ENCODE measurements around the gene KCNK18. TPM values are rescaled to one million over a fixed set of nuclear protein-coding genes. Genes with fewer than 3 reads are reported as not detected.

KCNK18 gene
- total RNA-seq, 1 donor from 2014 or later = not detected

DNA sequence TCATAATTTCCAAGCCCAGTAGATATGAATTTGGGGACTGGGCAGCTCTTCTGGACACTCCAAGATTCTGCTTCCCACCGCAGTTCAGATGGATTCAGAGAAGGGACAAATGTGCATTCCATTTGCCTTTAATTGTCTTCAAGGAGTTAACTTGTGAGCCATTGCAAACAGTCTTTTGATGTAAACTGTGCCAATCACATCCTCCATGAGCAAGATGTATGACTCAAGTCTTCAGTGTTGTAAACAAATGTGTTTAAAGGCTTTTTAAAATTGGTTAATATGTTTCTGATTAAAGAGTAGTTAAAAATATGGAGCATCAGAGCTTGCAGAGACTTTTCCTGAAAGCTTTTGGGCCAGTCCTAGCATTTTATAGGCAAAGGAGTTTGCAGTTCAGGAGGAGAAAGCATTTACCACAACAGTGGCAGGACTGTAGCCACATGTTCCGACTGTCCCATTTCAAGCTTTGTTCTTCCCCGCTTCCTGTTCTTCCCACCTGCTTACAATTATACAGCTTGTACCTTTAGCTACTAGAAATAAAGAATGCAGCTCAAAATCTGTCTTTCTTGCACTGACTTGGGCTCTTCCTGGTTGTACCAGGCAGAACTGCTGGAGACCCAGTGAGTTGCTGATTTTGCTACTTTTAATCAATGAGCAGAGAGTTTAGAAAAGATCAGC, 49.8 kb downstream of the KCNK18 start:
- H3K27ac Mint-ChIP-seq = no peak overlapping the region
- H3K4me1 Mint-ChIP-seq = peaks cover 17% of the 10 kb centered on the region
- no peaks in the 10 kb centered on the region for H3K36me3 Mint-ChIP-seq
- H3K27ac ChIP-seq = no peak overlapping the region
- H4K20me1 ChIP-seq (ENCODE audit: low read depth) = peaks cover 3% of the 10 kb centered on the region
- H3F3A ChIP-seq (ENCODE audit: low read depth) = no peaks in the 10 kb centered on the region
- H3K9me3 ChIP-seq (ENCODE audit: low read depth) = no peaks in the 10 kb centered on the region
- H3K9ac ChIP-seq = no peak overlapping the region
- no peaks in the 10 kb centered on the region for H3K79me2 ChIP-seq (ENCODE audit: low read depth)
- H3K4me3 Mint-ChIP-seq = no peak overlapping the region
- no peak overlapping the region for H3K4me3 ChIP-seq
- H3K27me3 ChIP-seq = peaks cover 33% of the 10 kb centered on the region
- H3K27me3 Mint-ChIP-seq (ENCODE audit: insufficient read depth, low read depth) = peaks cover 16% of the 10 kb centered on the region
- no peak overlapping the region for H3K4me2 ChIP-seq
- DNase-seq (ENCODE audit: low spot score) = no peak
- TF ChIP-seq, protein P1, sequence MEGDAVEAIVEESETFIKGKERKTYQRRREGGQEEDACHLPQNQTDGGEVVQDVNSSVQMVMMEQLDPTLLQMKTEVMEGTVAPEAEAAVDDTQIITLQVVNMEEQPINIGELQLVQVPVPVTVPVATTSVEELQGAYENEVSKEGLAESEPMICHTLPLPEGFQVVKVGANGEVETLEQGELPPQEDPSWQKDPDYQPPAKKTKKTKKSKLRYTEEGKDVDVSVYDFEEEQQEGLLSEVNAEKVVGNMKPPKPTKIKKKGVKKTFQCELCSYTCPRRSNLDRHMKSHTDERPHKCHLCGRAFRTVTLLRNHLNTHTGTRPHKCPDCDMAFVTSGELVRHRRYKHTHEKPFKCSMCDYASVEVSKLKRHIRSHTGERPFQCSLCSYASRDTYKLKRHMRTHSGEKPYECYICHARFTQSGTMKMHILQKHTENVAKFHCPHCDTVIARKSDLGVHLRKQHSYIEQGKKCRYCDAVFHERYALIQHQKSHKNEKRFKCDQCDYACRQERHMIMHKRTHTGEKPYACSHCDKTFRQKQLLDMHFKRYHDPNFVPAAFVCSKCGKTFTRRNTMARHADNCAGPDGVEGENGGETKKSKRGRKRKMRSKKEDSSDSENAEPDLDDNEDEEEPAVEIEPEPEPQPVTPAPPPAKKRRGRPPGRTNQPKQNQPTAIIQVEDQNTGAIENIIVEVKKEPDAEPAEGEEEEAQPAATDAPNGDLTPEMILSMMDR (IDR thresholded peaks at IDR 0.05) = no peak
- no peak for TF ChIP-seq EZH2 (IDR thresholded peaks at IDR 0.05)
- no peak for TF ChIP-seq EZH2phosphoT487 (IDR thresholded peaks at IDR 0.05)
- no peaks in the 10 kb centered on the region for H3K36me3 ChIP-seq
- H3K9me3 Mint-ChIP-seq = no peaks in the 10 kb centered on the region
- H2AFZ ChIP-seq (replicated peaks) = no peak overlapping the region
- peaks cover 17% of the 10 kb centered on the region for H3K4me1 ChIP-seq

DNA sequence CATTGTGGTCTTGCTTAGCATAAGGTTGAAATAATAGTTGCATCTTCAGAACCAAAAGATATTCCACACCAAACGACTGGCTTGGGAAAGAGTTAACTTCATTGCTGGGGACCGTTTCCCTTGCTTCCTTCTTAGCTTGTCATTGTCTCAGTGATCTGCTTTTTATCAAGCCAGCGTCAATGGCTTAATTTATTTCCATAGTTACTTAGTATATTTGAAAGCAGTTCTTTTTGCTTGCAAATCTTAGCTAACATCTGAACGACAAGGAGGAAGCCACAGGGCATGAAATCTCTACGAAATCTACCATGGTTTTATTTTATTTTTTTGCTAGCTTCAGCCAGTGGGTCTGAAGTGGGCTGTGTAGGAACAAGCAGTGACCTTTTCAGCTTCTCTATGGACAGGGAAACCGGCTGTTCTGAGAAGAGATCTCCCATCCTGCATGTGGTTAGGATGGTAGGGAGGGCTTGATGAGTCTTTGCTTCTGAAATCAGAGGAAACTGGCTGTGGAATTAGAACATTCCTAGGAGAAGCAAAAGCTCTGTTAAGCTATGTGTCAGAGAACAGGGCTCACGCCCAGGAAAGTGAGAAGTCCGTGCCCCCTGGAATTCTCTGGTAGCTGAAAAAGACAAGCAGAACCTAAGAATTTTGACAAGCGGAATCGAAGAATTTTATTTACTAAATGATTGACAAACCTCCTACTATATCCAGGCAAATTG, 51.6 kb downstream of the KCNK18 start:
- H3K36me3 ChIP-seq = no peaks in the 10 kb centered on the region
- TF ChIP-seq EZH2phosphoT487 (IDR thresholded peaks at IDR 0.05) = no peak
- no peak overlapping the region for H3K9ac ChIP-seq
- H3K4me3 ChIP-seq = no peak overlapping the region
- H3K4me2 ChIP-seq = no peak overlapping the region
- H2AFZ ChIP-seq (replicated peaks) = no peak overlapping the region
- no peaks in the 10 kb centered on the region for H3K79me2 ChIP-seq (ENCODE audit: low read depth)
- H3K27ac Mint-ChIP-seq = no peak overlapping the region
- H3K36me3 Mint-ChIP-seq = no peaks in the 10 kb centered on the region
- no peaks in the 10 kb centered on the region for H3F3A ChIP-seq (ENCODE audit: low read depth)
- H3K9me3 Mint-ChIP-seq = no peaks in the 10 kb centered on the region
- H3K4me1 Mint-ChIP-seq = peaks cover 19% of the 10 kb centered on the region
- peaks cover 2% of the 10 kb centered on the region for H3K27me3 Mint-ChIP-seq (ENCODE audit: insufficient read depth, low read depth)
- peaks cover 15% of the 10 kb centered on the region for H3K27me3 ChIP-seq
- no peak overlapping the region for H3K4me3 Mint-ChIP-seq
- peaks cover 23% of the 10 kb centered on the region for H3K4me1 ChIP-seq
- no peaks in the 10 kb centered on the region for H4K20me1 ChIP-seq (ENCODE audit: low read depth)
- H3K9me3 ChIP-seq (ENCODE audit: low read depth) = no peaks in the 10 kb centered on the region
- H3K27ac ChIP-seq = no peak overlapping the region
- DNase-seq (ENCODE audit: low spot score) = no peak

DNA sequence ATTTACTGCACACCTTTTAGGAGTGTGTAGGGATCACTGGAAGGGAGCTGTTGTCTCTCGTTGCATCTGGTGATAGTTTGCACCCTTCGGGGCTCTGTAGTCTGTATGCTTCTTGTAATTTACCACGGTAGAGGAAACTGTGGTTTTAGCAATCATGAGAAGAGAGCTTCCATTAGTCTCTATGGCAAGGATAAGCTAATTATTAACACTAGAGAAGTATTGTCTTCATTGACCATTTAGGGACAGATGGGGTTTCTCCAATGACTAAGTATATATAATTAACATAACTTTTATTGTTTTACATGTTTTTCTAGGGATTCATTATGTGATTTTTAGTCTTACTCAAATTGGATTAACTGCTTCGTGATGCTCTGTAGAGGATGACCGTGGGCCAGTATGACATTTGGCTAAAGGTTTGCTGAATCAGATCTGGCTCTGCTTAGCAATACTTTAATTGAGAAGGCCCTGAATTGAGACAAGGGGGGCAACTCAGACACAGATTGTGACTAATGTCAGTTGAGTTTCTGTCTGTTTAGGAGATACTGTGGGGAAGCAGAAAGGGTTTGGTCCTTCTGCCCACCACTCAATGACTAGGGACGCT, 52.3 kb downstream of the KCNK18 start:
- H3K9me3 Mint-ChIP-seq = no peaks in the 10 kb centered on the region
- peaks cover 22% of the 10 kb centered on the region for H3K4me1 Mint-ChIP-seq
- Histone ChIP-seq H3K27me3 (peaks cover 8% of the 10 kb centered on the region), H3F3A (ENCODE audit: low read depth) (no peaks in the 10 kb centered on the region), H3K79me2 (ENCODE audit: low read depth) (no peaks in the 10 kb centered on the region), H3K9ac (no peak overlapping the region), H3K27ac (no peak overlapping the region), H3K36me3 (no peaks in the 10 kb centered on the region), H2AFZ (replicated peaks) (no peak overlapping the region), H3K4me1 (peaks cover 23% of the 10 kb centered on the region), H3K4me2 (no peak overlapping the region), H3K4me3 (no peak overlapping the region), H4K20me1 (ENCODE audit: low read depth) (no peaks in the 10 kb centered on the region), H3K9me3 (ENCODE audit: low read depth) (no peaks in the 10 kb centered on the region)
- H3K27ac Mint-ChIP-seq = no peak overlapping the region
- no peaks in the 10 kb centered on the region for H3K36me3 Mint-ChIP-seq
- no peak for DNase-seq (ENCODE audit: low spot score)
- H3K4me3 Mint-ChIP-seq = no peak overlapping the region
- TF ChIP-seq EZH2 (IDR thresholded peaks at IDR 0.05) = no peak
- TF ChIP-seq, protein P1 (IDR thresholded peaks at IDR 0.05) = no peak
- no peak for TF ChIP-seq EZH2phosphoT487 (IDR thresholded peaks at IDR 0.05)
- H3K27me3 Mint-ChIP-seq (ENCODE audit: insufficient read depth, low read depth) = no peaks in the 10 kb centered on the region

All from neural progenitor cell (in vitro differentiated cells).